ENCODE data around the gene ATRNL1. TPM values are rescaled to one million over a fixed set of nuclear protein-coding genes. Genes with fewer than 3 reads are reported as not detected.

The ATRNL1 gene
- total RNA-seq, 1 experiment from 2014 or later = 28.7 TPM

GRCh38 chr10:115436999-115437398, 343.8 kb downstream of the ATRNL1 start:
- POLR2A ChIA-PET = no interaction called here
- TF ChIP-seq MXD4 (CRISPR knock-in tag; IDR thresholded peaks at IDR 0.05; ENCODE audit: borderline replicate concordance) (no peak), FOXJ3 (CRISPR knock-in tag; IDR thresholded peaks at IDR 0.05; ENCODE audit: borderline replicate concordance) (no peak), ZNF396 (CRISPR knock-in tag; IDR thresholded peaks at IDR 0.05; ENCODE audit: borderline replicate concordance) (no peak), AR (CRISPR knock-in tag; IDR thresholded peaks at IDR 0.05) (no peak), ZSCAN18 (CRISPR knock-in tag; IDR thresholded peaks at IDR 0.05) (no peak), MYBL2 (CRISPR knock-in tag; IDR thresholded peaks at IDR 0.05) (no peak), FOXP1 (CRISPR knock-in tag; IDR thresholded peaks at IDR 0.05; ENCODE audit: borderline replicate concordance) (no peak), RELA (CRISPR knock-in tag; IDR thresholded peaks at IDR 0.05; ENCODE audit: borderline replicate concordance) (no peak), E2F4 (CRISPR knock-in tag; IDR thresholded peaks at IDR 0.05; ENCODE audit: borderline replicate concordance, low read depth) (no peak), PRDM15 (CRISPR knock-in tag; IDR thresholded peaks at IDR 0.05) (no peak), CTCF (IDR thresholded peaks at IDR 0.05) (no peak), ZBTB43 (CRISPR knock-in tag; IDR thresholded peaks at IDR 0.05) (no peak), FOXK1 (CRISPR knock-in tag; IDR thresholded peaks at IDR 0.05) (no peak), ARID4B (CRISPR knock-in tag; IDR thresholded peaks at IDR 0.05; ENCODE audit: borderline replicate concordance) (no peak), AFF4 (CRISPR knock-in tag; IDR thresholded peaks at IDR 0.05; ENCODE audit: borderline replicate concordance) (no peak)
- Mint-ChIP-seq H3K36me3 (no peaks in the 10 kb centered on the region), H3K27me3 (ENCODE audit: low read depth) (no peaks in the 10 kb centered on the region), H3K9me3 (no peaks in the 10 kb centered on the region), H3K27ac (no peak overlapping the region), H3K4me3 (no peak overlapping the region), H3K4me1 (no peaks in the 10 kb centered on the region)
- ATAC-seq = no peak
- no peak for DNase-seq (ENCODE audit: low spot score)
- CTCF ChIA-PET = no interaction called here
